ENCODE results near the gene MED4. TPM values are rescaled to one million over a fixed set of nuclear protein-coding genes. Genes with fewer than 3 reads are reported as not detected.

Gene MED4
- total RNA-seq, 2 donors from 2014 or later = 38.8 to 44.0 TPM

DNA sequence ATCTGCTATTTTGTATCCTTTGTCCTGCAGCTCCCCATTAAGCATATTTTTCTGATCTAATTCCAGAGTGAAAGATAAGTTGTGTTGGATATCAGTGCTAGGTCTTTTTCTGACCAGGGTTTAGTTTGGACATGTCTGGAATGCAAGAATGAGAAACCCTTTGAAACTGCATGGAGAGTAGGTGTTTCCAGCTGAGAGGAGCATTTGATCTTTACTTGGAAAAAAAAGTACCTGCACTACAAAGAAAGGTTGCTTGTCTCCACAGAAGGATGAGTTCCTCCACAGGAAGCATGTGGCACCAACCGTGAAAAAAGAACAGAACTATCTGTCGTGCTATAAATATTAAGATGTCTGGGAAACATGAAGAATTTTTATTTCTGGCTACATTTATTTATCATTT lies 36.6 kb upstream of the MED4 start:
- intact Hi-C loops (cut with DNase I) = no loop called here
- TF ChIP-seq, protein P1, sequence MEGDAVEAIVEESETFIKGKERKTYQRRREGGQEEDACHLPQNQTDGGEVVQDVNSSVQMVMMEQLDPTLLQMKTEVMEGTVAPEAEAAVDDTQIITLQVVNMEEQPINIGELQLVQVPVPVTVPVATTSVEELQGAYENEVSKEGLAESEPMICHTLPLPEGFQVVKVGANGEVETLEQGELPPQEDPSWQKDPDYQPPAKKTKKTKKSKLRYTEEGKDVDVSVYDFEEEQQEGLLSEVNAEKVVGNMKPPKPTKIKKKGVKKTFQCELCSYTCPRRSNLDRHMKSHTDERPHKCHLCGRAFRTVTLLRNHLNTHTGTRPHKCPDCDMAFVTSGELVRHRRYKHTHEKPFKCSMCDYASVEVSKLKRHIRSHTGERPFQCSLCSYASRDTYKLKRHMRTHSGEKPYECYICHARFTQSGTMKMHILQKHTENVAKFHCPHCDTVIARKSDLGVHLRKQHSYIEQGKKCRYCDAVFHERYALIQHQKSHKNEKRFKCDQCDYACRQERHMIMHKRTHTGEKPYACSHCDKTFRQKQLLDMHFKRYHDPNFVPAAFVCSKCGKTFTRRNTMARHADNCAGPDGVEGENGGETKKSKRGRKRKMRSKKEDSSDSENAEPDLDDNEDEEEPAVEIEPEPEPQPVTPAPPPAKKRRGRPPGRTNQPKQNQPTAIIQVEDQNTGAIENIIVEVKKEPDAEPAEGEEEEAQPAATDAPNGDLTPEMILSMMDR (IDR thresholded peaks at IDR 0.05) = no peak
- Histone ChIP-seq H3K36me3 (no peaks in the 10 kb centered on the region), H3K27me3 (no peaks in the 10 kb centered on the region), H3K4me1 (no peaks in the 10 kb centered on the region), H3K27ac (no peak overlapping the region), H3K9me3 (no peaks in the 10 kb centered on the region), H3K4me3 (no peak overlapping the region), H3K9ac (ENCODE audit: low read depth in 2 of 2, low read length in 2 of 2) (no peak overlapping the region)
- DNase-seq = no peak

DNA sequence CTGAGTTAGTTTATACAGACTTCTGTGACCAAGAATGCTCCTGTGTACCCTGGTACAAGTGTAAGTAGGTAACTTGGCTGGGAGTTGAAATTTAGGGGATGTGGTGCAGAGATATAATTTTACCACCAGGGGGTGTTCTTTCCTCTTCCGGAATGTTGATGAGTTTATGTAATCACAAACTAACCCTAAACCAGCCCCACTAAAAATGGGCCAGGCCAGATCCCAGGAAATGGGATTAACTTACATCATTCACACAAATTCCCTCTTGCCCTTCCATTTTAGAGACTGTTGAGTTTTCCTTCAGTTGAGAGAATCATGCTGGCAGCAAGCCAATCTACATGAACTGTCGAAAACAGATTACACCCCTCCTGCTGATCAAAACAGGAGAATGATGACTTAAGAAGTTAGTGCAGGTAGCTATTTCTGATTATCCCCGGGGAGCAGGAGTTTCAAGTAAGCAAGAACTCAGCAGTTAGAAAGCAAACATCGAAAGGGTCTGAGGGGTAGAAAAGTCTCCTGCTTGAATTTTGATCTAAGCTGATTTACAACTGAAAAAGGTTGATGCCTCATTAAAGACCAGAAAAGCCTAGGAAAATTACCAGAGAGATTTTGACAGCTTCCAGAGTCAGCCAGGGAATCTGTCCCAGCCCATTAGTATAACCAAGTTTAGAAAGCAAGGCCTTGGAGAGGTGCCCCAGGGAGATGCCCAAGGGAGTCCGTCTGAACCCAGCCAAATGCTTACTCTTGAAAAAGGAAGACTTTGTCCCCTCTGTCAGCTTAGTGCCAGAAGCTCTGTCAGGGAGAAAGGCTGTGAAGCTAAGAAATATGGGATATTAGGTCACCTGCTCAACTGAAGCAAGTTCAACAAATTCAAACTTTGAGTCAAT lies 32.3 kb upstream of the MED4 start:
- Histone ChIP-seq H3K4me1 (no peaks in the 10 kb centered on the region), H3K27ac (no peak overlapping the region), H3K4me3 (no peak overlapping the region), H3K9me3 (no peaks in the 10 kb centered on the region), H3K27me3 (no peaks in the 10 kb centered on the region), H3K36me3 (no peaks in the 10 kb centered on the region), H3K9ac (ENCODE audit: low read depth in 2 of 2, low read length in 2 of 2) (no peak overlapping the region)
- DNase-seq = peak; percentile 33
- TF ChIP-seq, protein P1 (IDR thresholded peaks at IDR 0.05) = peak; percentile 77
- intact Hi-C loops (cut with DNase I) = loop anchor here (5.0 kb wide), 2 partner anchors 190 to 455 kb away; no protein-coding TSS in a partner anchor

DNA sequence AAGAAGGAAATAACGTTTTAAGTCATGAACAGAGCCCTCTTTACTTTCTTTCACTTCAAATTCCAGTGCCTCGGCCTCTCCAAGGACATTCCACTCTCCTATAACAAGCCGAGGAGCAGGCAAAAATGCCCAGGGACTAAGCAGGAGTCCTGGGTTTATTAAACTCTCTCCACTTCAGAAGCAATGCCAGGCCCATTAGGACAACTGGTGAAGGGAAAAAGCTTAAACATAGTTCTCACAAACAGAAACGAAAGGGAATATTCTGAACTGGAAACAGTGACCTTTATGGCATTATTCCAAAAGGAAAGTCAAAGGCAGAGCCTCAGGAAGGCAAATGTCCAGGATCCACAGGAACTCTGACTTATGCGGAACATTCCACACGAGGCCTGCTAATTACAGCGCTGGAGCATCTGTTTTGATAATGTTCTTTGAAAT lies 30.9 kb upstream of the MED4 start:
- intact Hi-C loops (cut with DNase I) = loop anchor here (5.0 kb wide), 2 partner anchors 191 to 456 kb away; no protein-coding TSS in a partner anchor
- Histone ChIP-seq H3K36me3 (no peaks in the 10 kb centered on the region), H3K9ac (ENCODE audit: low read depth in 2 of 2, low read length in 2 of 2) (no peak overlapping the region), H3K4me3 (no peak overlapping the region), H3K27ac (no peak overlapping the region), H3K4me1 (no peaks in the 10 kb centered on the region), H3K27me3 (no peaks in the 10 kb centered on the region), H3K9me3 (no peaks in the 10 kb centered on the region)
- DNase-seq = no peak
- TF ChIP-seq, protein P1 (IDR thresholded peaks at IDR 0.05) = no peak

DNA sequence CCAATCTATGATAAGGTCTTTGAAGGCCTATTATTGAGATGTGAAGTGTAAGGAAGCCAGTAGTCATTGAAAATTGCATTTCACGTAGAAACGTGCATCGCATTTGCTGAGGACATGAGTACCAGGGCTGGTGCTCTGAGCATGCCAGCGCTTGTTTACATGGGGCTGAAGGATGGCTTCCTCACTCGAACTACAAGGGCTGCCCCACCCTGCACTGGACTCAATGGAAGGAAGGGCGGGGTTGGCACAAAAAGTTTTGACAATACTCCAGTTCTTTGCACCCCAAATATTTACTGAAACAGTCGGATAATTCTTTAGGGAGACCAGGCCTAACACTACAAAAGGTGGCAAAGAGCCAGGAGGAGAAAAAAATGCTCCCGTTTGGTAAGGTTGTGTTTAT lies 28.9 kb upstream of the MED4 start:
- DNase-seq = peak; percentile 24
- intact Hi-C loops (cut with DNase I) = no loop called here
- TF ChIP-seq, protein P1 (IDR thresholded peaks at IDR 0.05) = no peak
- H3K4me1 ChIP-seq = no peaks in the 10 kb centered on the region
- H3K27ac ChIP-seq = no peak overlapping the region
- H3K27me3 ChIP-seq = no peaks in the 10 kb centered on the region
- H3K36me3 ChIP-seq = no peaks in the 10 kb centered on the region
- no peak overlapping the region for H3K4me3 ChIP-seq
- H3K9ac ChIP-seq (ENCODE audit: low read depth in 2 of 2, low read length in 2 of 2) = no peak overlapping the region
- H3K9me3 ChIP-seq = no peaks in the 10 kb centered on the region

DNA sequence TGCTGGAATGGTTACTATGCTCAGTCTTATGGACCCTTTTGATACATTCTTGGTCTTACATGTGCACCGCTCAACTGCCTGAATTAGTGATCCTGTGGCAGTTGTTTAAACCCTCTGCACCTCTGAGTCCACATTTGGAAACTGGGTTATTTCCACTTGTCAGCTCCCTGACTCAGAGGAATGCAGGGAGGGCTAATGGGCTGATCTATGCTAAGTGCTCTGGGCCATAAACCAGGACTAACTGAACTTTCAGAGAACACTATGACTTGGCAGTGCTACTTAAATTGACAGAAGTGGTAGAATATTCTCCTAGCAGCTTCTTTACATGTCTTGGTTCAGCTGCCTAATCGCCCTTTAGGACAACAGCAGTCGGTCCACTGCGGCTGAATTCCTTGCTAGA lies 26.8 kb upstream of the MED4 start:
- DNase-seq = no peak
- intact Hi-C loops (cut with DNase I) = no loop called here
- H3K4me1 ChIP-seq = no peaks in the 10 kb centered on the region
- H3K9me3 ChIP-seq = no peaks in the 10 kb centered on the region
- H3K36me3 ChIP-seq = no peaks in the 10 kb centered on the region
- H3K27ac ChIP-seq = no peak overlapping the region
- H3K4me3 ChIP-seq = no peak overlapping the region
- no peak overlapping the region for H3K9ac ChIP-seq (ENCODE audit: low read depth in 2 of 2, low read length in 2 of 2)
- TF ChIP-seq, protein P1 (IDR thresholded peaks at IDR 0.05) = no peak
- H3K27me3 ChIP-seq = no peaks in the 10 kb centered on the region

Measured in colonic mucosa (tissue), 4 donors.